Activated CD4-positive, alpha-beta T cell treated with anti-CD3 and anti-CD28 coated beads for 4 hours (primary cell): ENCODE results near the gene IL36A.

Source experiments
- DNase-seq, 2 donors: peaks; one replicate each; pipeline ENCODE4 v3.0.0-alpha.2; 2020

The IL36A gene

GRCh38 chr2:113053666-113054065 lies 48.4 kb downstream of the IL36A start:
- no peak for DNase-seq

GRCh38 chr2:113054066-113054465 lies 48.8 kb downstream of the IL36A start:
- no peak for DNase-seq

DNA sequence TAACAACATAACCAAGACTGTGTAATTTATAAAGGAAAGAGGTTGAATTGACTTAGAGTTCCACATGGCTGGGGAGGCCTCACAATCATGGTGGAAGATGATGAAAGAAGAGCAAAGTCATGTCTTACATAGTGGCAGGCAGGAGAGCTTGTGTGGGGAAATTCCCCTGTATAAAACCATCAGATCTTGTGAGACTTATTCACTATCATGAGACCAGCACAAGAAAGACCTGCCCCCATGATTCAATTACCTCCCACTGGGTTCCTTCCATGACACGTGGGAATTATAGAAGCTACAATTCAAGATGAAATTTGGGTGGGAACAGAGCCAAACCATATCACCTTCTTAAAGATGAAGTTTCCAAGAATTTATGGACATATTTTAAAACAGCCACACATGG lies 51.3 kb downstream of the IL36A start:
- DNase-seq, result no peak

DNA sequence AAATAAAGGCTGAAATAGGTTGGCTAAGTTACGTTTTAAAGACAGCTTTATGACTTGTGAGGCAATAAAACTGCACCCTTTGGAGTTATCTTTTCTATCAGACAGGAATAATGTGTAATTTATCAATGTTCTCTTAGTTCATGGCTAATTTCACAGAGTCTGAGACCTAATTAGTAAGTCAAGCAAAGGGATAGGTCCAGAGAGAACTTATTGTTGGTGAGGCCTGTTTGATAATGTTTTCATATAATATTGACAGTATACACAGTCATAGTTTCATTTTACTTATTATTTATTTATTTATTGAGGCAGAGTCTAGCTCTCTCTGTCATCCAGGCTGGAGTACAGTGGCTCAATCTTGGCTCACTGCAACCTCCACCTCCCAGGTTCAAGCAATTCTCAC lies 51.9 kb downstream of the IL36A start:
- DNase-seq, result no peak
